ENCODE results near the gene TMEM82.

GRCh38 chr1:15744122-15744679, 1.9 kb downstream of the TMEM82 start:
- TF ChIP-seq REST (IDR thresholded peaks at IDR 0.05; ENCODE audit: low read depth) (no peak), TAF1 (IDR thresholded peaks at IDR 0.05; ENCODE audit: low read depth) (no peak), TEAD4 (IDR thresholded peaks at IDR 0.05) (no peak), MAX (IDR thresholded peaks at IDR 0.05) (no peak), YY1 (IDR thresholded peaks at IDR 0.05; ENCODE audit: low read depth) (no peak), USF1 (IDR thresholded peaks at IDR 0.05) (no peak), ZBTB7A (IDR thresholded peaks at IDR 0.05; ENCODE audit: low read depth) (no peak), CEBPB (IDR thresholded peaks at IDR 0.05) (no peak)
